Measurements from ENCODE around the gene BIK. TPM values are rescaled to one million over a fixed set of nuclear protein-coding genes. Genes with fewer than 3 reads are reported as not detected.

The BIK gene
- total and polyA plus RNA-seq, 7 donors: not detected

DNA sequence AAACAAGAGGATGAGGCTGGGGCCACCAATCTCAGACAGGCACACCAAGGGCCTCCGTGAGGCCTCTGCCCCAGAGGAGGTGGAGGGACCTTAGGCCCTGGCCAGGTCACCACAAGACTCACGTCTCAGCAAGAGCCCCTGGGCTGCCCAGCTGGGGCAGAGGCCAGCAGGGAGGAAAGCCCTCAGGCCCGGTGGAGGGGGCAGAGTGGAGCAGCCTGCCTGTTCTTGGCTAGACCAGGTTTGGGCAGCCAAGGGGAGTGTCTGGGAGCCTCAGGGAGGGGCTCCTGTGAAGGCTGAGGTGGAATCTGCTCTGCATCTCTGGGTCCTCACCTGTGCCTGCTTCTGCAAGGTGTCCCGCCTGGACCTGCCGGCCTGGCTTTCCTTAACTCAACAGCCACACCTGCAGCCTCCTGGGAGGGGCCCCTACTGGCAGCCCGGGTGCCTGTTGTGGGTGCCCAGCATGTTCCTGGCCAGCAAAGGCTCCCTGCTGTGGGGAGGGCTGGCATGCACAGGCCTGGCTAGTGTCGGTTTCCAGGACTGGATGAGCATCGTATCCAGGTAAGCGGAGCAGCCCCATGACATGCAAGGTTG, 64.5 kb downstream of the BIK start:
- TF ChIP-seq, protein P1, sequence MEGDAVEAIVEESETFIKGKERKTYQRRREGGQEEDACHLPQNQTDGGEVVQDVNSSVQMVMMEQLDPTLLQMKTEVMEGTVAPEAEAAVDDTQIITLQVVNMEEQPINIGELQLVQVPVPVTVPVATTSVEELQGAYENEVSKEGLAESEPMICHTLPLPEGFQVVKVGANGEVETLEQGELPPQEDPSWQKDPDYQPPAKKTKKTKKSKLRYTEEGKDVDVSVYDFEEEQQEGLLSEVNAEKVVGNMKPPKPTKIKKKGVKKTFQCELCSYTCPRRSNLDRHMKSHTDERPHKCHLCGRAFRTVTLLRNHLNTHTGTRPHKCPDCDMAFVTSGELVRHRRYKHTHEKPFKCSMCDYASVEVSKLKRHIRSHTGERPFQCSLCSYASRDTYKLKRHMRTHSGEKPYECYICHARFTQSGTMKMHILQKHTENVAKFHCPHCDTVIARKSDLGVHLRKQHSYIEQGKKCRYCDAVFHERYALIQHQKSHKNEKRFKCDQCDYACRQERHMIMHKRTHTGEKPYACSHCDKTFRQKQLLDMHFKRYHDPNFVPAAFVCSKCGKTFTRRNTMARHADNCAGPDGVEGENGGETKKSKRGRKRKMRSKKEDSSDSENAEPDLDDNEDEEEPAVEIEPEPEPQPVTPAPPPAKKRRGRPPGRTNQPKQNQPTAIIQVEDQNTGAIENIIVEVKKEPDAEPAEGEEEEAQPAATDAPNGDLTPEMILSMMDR (IDR thresholded peaks at IDR 0.05): no peak
- ATAC-seq (no peak), DNase-seq (no peak)
- Histone ChIP-seq H3K9me3 (no peaks in the 10 kb centered on the region), H3K36me3 (ENCODE audit: insufficient read depth in 1 of 2, low read depth in 1 of 2) (peaks cover 3 to 96% of the 10 kb centered on the region in 2 donors), H3K4me3 (no peak overlapping the region), H3K27me3 (ENCODE audit: insufficient read depth in 3 of 3, low read length in 2 of 3) (no peaks in the 10 kb centered on the region), H3K4me1 (no peaks in the 10 kb centered on the region), H3K27ac (no peak overlapping the region)
- 89 to 92% (median 91%) methylated on average over 9 of the region's 9 CpGs for WGBS, 3 donors
- intact Hi-C loops (cut with DNase I): no loop called here

DNA sequence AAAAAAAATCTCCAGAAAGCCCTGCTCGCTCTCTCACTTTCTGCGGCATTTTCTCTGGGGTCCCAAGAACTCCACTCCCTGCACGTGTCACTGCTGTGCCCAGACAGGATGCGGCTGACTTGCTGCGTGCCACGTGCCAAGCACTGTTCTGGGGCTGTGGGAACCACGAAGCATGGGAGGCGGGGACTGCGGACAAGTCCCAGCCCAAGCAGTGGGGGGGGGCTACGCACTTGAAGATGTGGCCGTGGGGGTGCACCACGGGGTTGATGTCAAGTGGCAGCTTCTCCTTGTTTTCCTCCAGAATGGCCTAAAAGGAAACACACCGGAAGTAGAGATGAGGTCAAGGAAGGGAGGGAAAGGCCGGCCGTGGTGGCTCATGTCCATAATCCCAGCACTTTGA, 65.5 kb downstream of the BIK start:
- ATAC-seq: no peak
- H3K36me3 ChIP-seq (ENCODE audit: insufficient read depth in 1 of 2, low read depth in 1 of 2): peaks cover 3 to 95% of the 10 kb centered on the region in 2 donors
- no peaks in the 10 kb centered on the region for H3K27me3 ChIP-seq (ENCODE audit: insufficient read depth in 3 of 3, low read length in 2 of 3)
- H3K4me3 ChIP-seq: no peak overlapping the region
- 81 to 87% (median 83%) methylated on average over 15 of the region's 15 CpGs for WGBS, 3 donors
- TF ChIP-seq, protein P1 (IDR thresholded peaks at IDR 0.05): no peak
- H3K27ac ChIP-seq: no peak overlapping the region
- DNase-seq: no peak
- intact Hi-C loops (cut with DNase I): no loop called here
- no peaks in the 10 kb centered on the region for H3K9me3 ChIP-seq
- H3K4me1 ChIP-seq: no peaks in the 10 kb centered on the region

DNA sequence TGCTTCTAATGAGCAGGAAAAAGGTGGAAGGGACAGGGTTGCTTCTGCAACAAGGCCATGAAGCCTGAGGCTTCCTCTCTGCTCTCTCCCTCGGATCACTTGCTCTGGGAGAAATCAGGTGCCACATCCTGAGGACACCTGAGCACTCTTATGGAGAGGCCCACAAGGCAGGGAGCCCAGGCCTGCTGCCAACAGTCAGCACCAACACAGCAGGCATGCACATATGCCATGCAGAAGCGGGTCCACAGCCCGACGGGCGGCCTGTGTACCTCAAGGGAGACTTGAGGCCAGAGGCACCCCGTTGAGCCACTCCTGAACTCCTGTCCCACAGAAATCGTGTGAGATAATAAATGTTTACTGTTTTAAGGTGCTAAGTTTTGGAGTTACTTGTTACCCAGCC, 66.9 kb downstream of the BIK start:
- Histone ChIP-seq H3K27me3 (ENCODE audit: insufficient read depth in 3 of 3, low read length in 2 of 3) (no peaks in the 10 kb centered on the region), H3K36me3 (ENCODE audit: insufficient read depth in 1 of 2, low read depth in 1 of 2) (peaks cover 3 to 89% of the 10 kb centered on the region in 2 donors), H3K9me3 (no peaks in the 10 kb centered on the region), H3K4me3 (no peak overlapping the region), H3K4me1 (no peaks in the 10 kb centered on the region), H3K27ac (no peak overlapping the region)
- no peak for DNase-seq
- ATAC-seq: no peak
- 89 to 91% (median 89%) methylated on average over 7 of the region's 7 CpGs for WGBS, 3 donors
- intact Hi-C loops (cut with DNase I): no loop called here
- TF ChIP-seq, protein P1 (IDR thresholded peaks at IDR 0.05): no peak

Other genes with a start within 250 kb of the BIK start
- 10 to 100 TPM; 27.9 to 52.2 (median 38.4) TPM for gene PACSIN2, start 95.6 kb upstream of the BIK start, total RNA-seq
- 10 to 100 TPM; 21.0 to 31.4 (median 26.0) TPM for gene PACSIN2, start 95.6 kb upstream of the BIK start, polyA plus RNA-seq
- 1 to 10 TPM; 1.2 to 3.0 (median 2.0) TPM for gene TTLL1, start 21.4 kb upstream of the BIK start, total RNA-seq
- gene TTLL1, start 21.4 kb upstream of the BIK start, polyA plus RNA-seq: 1 to 10 TPM; 1.9 to 4.9 (median 3.8) TPM
- gene MCAT, start 32.6 kb downstream of the BIK start, total RNA-seq: 10 to 100 TPM; 14.8 to 21.7 (median 16.9) TPM
- gene MCAT, start 32.6 kb downstream of the BIK start, polyA plus RNA-seq: 10 to 100 TPM; 21.9 to 33.4 (median 23.4) TPM
- gene TSPO, start 40.8 kb downstream of the BIK start, total RNA-seq: 10 to 100 TPM; 35.8 to 69.9 (median 59.5) TPM
- gene TSPO, start 40.8 kb downstream of the BIK start, polyA plus RNA-seq: 100 to 1,000 TPM in 2 of 3 donors, 10 to 100 TPM in 1; 74.8 to 148 (median 101) TPM
- gene TTLL12, start 76.4 kb downstream of the BIK start, total RNA-seq: 10 to 100 TPM; 12.3 to 15.1 (median 13.5) TPM
- 10 to 100 TPM in 2 of 3 donors, 1 to 10 TPM in 1; 9.9 to 20.7 (median 17.5) TPM for gene TTLL12, start 76.4 kb downstream of the BIK start, polyA plus RNA-seq
- under 1 TPM; 0.04 to 0.19 (median 0.09) TPM for gene SCUBE1, start 232.6 kb downstream of the BIK start, total RNA-seq
- under 1 TPM; 0.06 to 0.09 (median 0.06) TPM for gene SCUBE1, start 232.6 kb downstream of the BIK start, polyA plus RNA-seq